ENCODE results near the gene KRT80. TPM values are rescaled to one million over a fixed set of nuclear protein-coding genes. Genes with fewer than 3 reads are reported as not detected.

The KRT80 gene
- total and polyA plus RNA-seq, 2 of the 13 experiments (the other 11 are each of a cell fraction or from before 2014, with no cell fraction given) = 0.27 to 0.53 TPM

GRCh38 chr12:52231305-52232202 lies 39.7 kb upstream of the KRT80 start:
- no peak for DNase-seq (ENCODE audit: low spot score)

More at GRCh38 chr12:52231305-52232202, 39.7 kb upstream of the KRT80 start:
- Histone ChIP-seq H3K79me2 (ENCODE audit: insufficient read depth, low read length) (no peaks in the 10 kb centered on the region), H3K4me3 (replicated peaks in 1 of 3; ENCODE audit: insufficient read depth in 1 of 3, low read depth in 2 of 3, low read length in 3 of 3) (no peak overlapping the region), H3K27me3 (ENCODE audit: control insufficient read depth in 1 of 2, insufficient read depth in 2 of 2, low read length in 2 of 2) (peaks cover 0 to 47% of the 10 kb centered on the region in 2 experiments; a peak in 4 of 5 replicates), H3K36me3 (replicated peaks in 1 of 2; ENCODE audit: control insufficient read depth in 1 of 2, insufficient read depth in 2 of 2, low read length in 2 of 2) (no peaks in the 10 kb centered on the region), H3K9ac (ENCODE audit: insufficient read depth, low read depth, low read length) (no peak overlapping the region), H3K4me1 (ENCODE audit: insufficient read depth, low read length) (no peaks in the 10 kb centered on the region), H4K20me1 (ENCODE audit: insufficient read depth, low read length) (no peaks in the 10 kb centered on the region), H3K9me3 (ENCODE audit: low read length) (no peaks in the 10 kb centered on the region), H2AFZ (ENCODE audit: low read length) (no peak overlapping the region), H3K4me2 (ENCODE audit: low read depth, low read length) (no peak overlapping the region), H3K27ac (ENCODE audit: extremely low read length, insufficient read depth, low read length) (no peak overlapping the region)
- intact Hi-C loops (cut with micrococcal nuclease; ENCODE audit: unreplicated experiment) = no loop called here
- ATAC-seq (no peak), FAIRE-seq (no peak)
- CTCF ChIA-PET (ENCODE audit: low intra/inter-chr PET ratio, low total read pairs) = no interaction called here
- BruUV-seq (replicated peaks) = no TSS peak
- POLR2A ChIA-PET = no interaction called here
- in situ Hi-C loops (cut with HindIII; ENCODE audit: extremely low pct_ligation_motif_present, low pct_unique_long_range_greater_than_20kb) = no loop called here
- TF ChIP-seq MTA1 (CRISPR knock-in tag; IDR thresholded peaks at IDR 0.05; ENCODE audit: borderline replicate concordance) = no peak
- no peak for TF ChIP-seq MXD4 (CRISPR knock-in tag; IDR thresholded peaks at IDR 0.05)
- TF ChIP-seq TRAFD1 (CRISPR knock-in tag; IDR thresholded peaks at IDR 0.05; ENCODE audit: borderline replicate concordance) = no peak
- TF ChIP-seq ZBTB4 (CRISPR knock-in tag; IDR thresholded peaks at IDR 0.05; ENCODE audit: borderline replicate concordance) = no peak
- 11% methylated on average over 10 of the region's 16 CpGs for WGBS (ENCODE audit: low lambda C conversion rate)
